Neural cell (in vitro differentiated cells): Measurements from ENCODE around the gene BCL2L11. TPM values are rescaled to one million over a fixed set of nuclear protein-coding genes. Genes with fewer than 3 reads are reported as not detected.

Experiments
- H2AFZ ChIP-seq: fragments of 200-600, 300-800 bp; sonication (generic), shearing (Covaris generic); 2 replicates; pipeline ENCODE4 v1.6.0; 2014; ENCODE audit warnings: low read depth, mild to moderate bottlenecking, antibody characterized with exemption, low read length, moderate library complexity
- H3F3A ChIP-seq: fragments of 200-600 bp; shearing (Covaris generic); 2 replicates; pipeline ENCODE4 v1.6.1; 2016; ENCODE audit warnings: mild to moderate bottlenecking, moderate library complexity, mixed read lengths, antibody characterized with exemption, low read length; ENCODE audit not compliant: insufficient read depth, poor library complexity, severe bottlenecking
- H3K27ac ChIP-seq: fragments of 200-600, 300-800 bp; sonication (generic), shearing (Covaris generic); 2 replicates; pipeline ENCODE4 v1.5.1; 2014; ENCODE audit warnings: mild to moderate bottlenecking, low read length, moderate library complexity
- H3K27me3 ChIP-seq: fragments of 300-800, 200-600 bp; sonication (generic), shearing (Covaris generic); 2 replicates; pipeline ENCODE4 v1.6.0; 2014; ENCODE audit warnings: mild to moderate bottlenecking, low read depth, low read length, moderate library complexity; ENCODE audit not compliant: insufficient read depth
- H3K36me3 ChIP-seq: fragments of 300-800, 200-600 bp; sonication (generic), shearing (Covaris generic); 2 replicates; pipeline ENCODE4 v1.5.1; 2014; ENCODE audit warnings: mild to moderate bottlenecking, antibody characterized with exemption, low read length, moderate library complexity; ENCODE audit not compliant: insufficient read depth
- H3K4me2 ChIP-seq: fragments of 300-800, 200-600 bp; sonication (generic), shearing (Covaris generic); 2 replicates; pipeline ENCODE4 v1.6.0; 2014; ENCODE audit warnings: mild to moderate bottlenecking, low read length
- H3K4me3 ChIP-seq: fragments of 300-800, 200-600 bp; sonication (generic), shearing (Covaris generic); 2 replicates; pipeline ENCODE4 v1.5.1; 2014; ENCODE audit warnings: mild to moderate bottlenecking, low read length, moderate library complexity
- H3K79me2 ChIP-seq: fragments of 200-600 bp; shearing (Covaris generic); replicated peaks from 2 replicates; pipeline ENCODE4 v1.6.0; 2014; ENCODE audit warnings: mild to moderate bottlenecking, low read length, moderate library complexity; ENCODE audit not compliant: insufficient read depth
- H3K9ac ChIP-seq: fragments of 300-800, 200-600 bp; sonication (generic), shearing (Covaris generic); 2 replicates; pipeline ENCODE4 v1.6.1; 2016; ENCODE audit warnings: mild to moderate bottlenecking, low read length, mixed read lengths
- H3K9me2 ChIP-seq: fragments of 200-600 bp; shearing (Covaris generic); 2 replicates; pipeline ENCODE4 v1.6.1; 2016; ENCODE audit warnings: mild to moderate bottlenecking, low read length, mixed read lengths; ENCODE audit not compliant: insufficient read depth
- H3K9me3 ChIP-seq: fragments of 200-600, 300-800 bp; sonication (generic), shearing (Covaris generic); 2 replicates; pipeline ENCODE4 v1.6.1; 2016; ENCODE audit warnings: mild to moderate bottlenecking, mixed run types, low read length, moderate library complexity, mixed read lengths
- H4K20me1 ChIP-seq: fragments of 200-600 bp; shearing (Covaris generic); 2 replicates; pipeline ENCODE4 v1.6.1; 2016; ENCODE audit warnings: mild to moderate bottlenecking, mixed run types; ENCODE audit not compliant: insufficient read depth
- EP300 ChIP-seq: fragments of 450-650 bp; conservative IDR thresholded peaks from 2 replicates; pipeline ENCODE4 v1.6.1; 2014; ENCODE audit warnings: antibody characterized with exemption, mild to moderate bottlenecking, moderate library complexity; ENCODE audit not compliant: poor library complexity, severe bottlenecking
- EZH2 ChIP-seq: fragments of 200-600, 300-800 bp; shearing (Covaris generic), sonication (generic); IDR thresholded peaks from 2 replicates; pipeline ENCODE4 v1.6.1; 2014; ENCODE audit warnings: antibody characterized with exemption, low read length, borderline replicate concordance, mild to moderate bottlenecking; ENCODE audit not compliant: insufficient read depth, poor library complexity, severe bottlenecking
- MXI1 ChIP-seq: fragments of 450-650 bp; conservative IDR thresholded peaks from 2 replicates; pipeline ENCODE4 v1.6.1; 2014; ENCODE audit warnings: antibody characterized with exemption, mild to moderate bottlenecking; ENCODE audit not compliant: poor library complexity, severe bottlenecking
- POLR2AphosphoS5 ChIP-seq: IDR thresholded peaks from 2 replicates; pipeline ENCODE4 v1.6.1; 2012
- RAD21 ChIP-seq: fragments of 450-650 bp; conservative IDR thresholded peaks from 2 replicates; pipeline ENCODE4 v1.6.1; 2014; ENCODE audit warnings: antibody characterized with exemption, mild to moderate bottlenecking, moderate library complexity
- SMC3 ChIP-seq: fragments of 450-650 bp; conservative IDR thresholded peaks from 2 replicates; pipeline ENCODE4 v1.6.1; 2014; ENCODE audit warnings: antibody characterized with exemption, mild to moderate bottlenecking, moderate library complexity; ENCODE audit not compliant: poor library complexity
- TAF1 ChIP-seq: IDR thresholded peaks from 2 replicates; pipeline ENCODE4 v1.6.1; 2012; ENCODE audit warnings: low read depth
- polyA plus RNA-seq: library from polyadenylated mRNA; depleted of rRNA; stranded (reverse); fragments of >200 nt; gene quantifications from 2 replicates; pipeline ENCODE4 v1.2.3, GENCODE V29; 2014
- TF ChIP-seq, protein P1 (sequence below): IDR thresholded peaks from 2 replicates; pipeline ENCODE4 v1.6.1; 2012; ENCODE audit warnings: borderline replicate concordance
- TF ChIP-seq, protein P2 (sequence below): fragments of 450-650 bp; IDR thresholded peaks from 2 replicates; pipeline ENCODE4 v1.5.1; 2014; ENCODE audit warnings: antibody characterized with exemption, mild to moderate bottlenecking, moderate library complexity; ENCODE audit not compliant: poor library complexity, severe bottlenecking

BCL2L11 gene
- polyA plus RNA-seq, 1 donor from 2014 or later: 2.6 TPM

DNA sequence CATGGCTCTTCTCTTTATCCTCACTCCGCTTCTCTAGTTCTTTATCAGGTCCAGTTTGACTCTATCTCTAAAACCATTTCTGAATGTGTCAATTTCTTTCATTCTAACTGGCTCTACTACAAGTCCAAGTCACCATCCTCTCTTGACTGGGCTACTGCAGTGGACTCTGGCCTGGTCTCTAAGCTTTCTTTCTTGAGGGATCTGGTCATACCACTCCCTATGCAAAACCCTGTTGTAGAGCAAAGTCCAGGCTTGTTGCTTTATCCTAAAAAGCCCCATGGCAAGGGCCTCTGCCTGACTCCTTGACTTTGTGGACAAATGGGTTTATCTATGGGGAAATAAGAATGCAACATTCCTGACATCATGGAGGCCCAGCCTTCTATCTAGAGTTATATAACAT lies 87.1 kb downstream of the BCL2L11 start:
- Histone ChIP-seq H3F3A (no peaks in the 10 kb centered on the region), H3K36me3 (no peaks in the 10 kb centered on the region), H3K9ac (no peak overlapping the region), H3K27me3 (no peaks in the 10 kb centered on the region), H4K20me1 (no peaks in the 10 kb centered on the region), H3K4me2 (no peak overlapping the region), H3K9me2 (no peaks in the 10 kb centered on the region), H3K9me3 (no peaks in the 10 kb centered on the region), H3K79me2 (no peaks in the 10 kb centered on the region), H3K4me3 (no peak overlapping the region), H2AFZ (no peak overlapping the region), H3K27ac (no peak overlapping the region)
- TF ChIP-seq TAF1 (no peak), SMC3 (no peak), EP300 (no peak), RAD21 (no peak), MXI1 (no peak), POLR2AphosphoS5 (no peak), EZH2 (no peak)
- TF ChIP-seq, protein P1, sequence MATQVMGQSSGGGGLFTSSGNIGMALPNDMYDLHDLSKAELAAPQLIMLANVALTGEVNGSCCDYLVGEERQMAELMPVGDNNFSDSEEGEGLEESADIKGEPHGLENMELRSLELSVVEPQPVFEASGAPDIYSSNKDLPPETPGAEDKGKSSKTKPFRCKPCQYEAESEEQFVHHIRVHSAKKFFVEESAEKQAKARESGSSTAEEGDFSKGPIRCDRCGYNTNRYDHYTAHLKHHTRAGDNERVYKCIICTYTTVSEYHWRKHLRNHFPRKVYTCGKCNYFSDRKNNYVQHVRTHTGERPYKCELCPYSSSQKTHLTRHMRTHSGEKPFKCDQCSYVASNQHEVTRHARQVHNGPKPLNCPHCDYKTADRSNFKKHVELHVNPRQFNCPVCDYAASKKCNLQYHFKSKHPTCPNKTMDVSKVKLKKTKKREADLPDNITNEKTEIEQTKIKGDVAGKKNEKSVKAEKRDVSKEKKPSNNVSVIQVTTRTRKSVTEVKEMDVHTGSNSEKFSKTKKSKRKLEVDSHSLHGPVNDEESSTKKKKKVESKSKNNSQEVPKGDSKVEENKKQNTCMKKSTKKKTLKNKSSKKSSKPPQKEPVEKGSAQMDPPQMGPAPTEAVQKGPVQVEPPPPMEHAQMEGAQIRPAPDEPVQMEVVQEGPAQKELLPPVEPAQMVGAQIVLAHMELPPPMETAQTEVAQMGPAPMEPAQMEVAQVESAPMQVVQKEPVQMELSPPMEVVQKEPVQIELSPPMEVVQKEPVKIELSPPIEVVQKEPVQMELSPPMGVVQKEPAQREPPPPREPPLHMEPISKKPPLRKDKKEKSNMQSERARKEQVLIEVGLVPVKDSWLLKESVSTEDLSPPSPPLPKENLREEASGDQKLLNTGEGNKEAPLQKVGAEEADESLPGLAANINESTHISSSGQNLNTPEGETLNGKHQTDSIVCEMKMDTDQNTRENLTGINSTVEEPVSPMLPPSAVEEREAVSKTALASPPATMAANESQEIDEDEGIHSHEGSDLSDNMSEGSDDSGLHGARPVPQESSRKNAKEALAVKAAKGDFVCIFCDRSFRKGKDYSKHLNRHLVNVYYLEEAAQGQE: no peak
- TF ChIP-seq, protein P2, sequence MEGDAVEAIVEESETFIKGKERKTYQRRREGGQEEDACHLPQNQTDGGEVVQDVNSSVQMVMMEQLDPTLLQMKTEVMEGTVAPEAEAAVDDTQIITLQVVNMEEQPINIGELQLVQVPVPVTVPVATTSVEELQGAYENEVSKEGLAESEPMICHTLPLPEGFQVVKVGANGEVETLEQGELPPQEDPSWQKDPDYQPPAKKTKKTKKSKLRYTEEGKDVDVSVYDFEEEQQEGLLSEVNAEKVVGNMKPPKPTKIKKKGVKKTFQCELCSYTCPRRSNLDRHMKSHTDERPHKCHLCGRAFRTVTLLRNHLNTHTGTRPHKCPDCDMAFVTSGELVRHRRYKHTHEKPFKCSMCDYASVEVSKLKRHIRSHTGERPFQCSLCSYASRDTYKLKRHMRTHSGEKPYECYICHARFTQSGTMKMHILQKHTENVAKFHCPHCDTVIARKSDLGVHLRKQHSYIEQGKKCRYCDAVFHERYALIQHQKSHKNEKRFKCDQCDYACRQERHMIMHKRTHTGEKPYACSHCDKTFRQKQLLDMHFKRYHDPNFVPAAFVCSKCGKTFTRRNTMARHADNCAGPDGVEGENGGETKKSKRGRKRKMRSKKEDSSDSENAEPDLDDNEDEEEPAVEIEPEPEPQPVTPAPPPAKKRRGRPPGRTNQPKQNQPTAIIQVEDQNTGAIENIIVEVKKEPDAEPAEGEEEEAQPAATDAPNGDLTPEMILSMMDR: no peak

DNA sequence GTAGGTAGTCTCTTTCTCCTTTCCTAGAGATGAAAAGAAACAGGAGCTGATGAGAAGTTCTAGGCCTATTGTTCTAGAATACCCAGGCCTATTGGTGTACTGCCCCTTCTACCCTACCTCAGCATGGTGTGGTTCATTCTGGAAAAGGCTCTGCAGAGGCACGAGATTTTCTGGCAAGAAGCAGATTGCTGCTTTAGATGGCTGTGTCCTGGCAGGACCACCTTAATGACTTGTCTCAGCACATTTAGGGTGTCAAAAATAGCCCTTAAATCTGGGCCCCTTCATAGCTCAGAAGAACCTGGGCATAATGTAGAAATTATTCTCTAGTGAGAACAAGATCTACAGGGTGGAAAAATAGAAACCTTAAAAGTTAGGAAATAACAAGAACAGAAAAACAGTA lies 87.9 kb downstream of the BCL2L11 start:
- Histone ChIP-seq H3K27me3 (no peaks in the 10 kb centered on the region), H3K9me3 (no peaks in the 10 kb centered on the region), H4K20me1 (no peaks in the 10 kb centered on the region), H3F3A (no peaks in the 10 kb centered on the region), H3K79me2 (no peaks in the 10 kb centered on the region), H3K36me3 (no peaks in the 10 kb centered on the region), H3K9ac (no peak overlapping the region), H3K4me3 (no peak overlapping the region), H2AFZ (no peak overlapping the region), H3K27ac (no peak overlapping the region), H3K9me2 (no peaks in the 10 kb centered on the region), H3K4me2 (no peak overlapping the region)
- TF ChIP-seq, protein P1: no peak
- TF ChIP-seq TAF1 (no peak), EP300 (no peak), POLR2AphosphoS5 (no peak), RAD21 (no peak), SMC3 (no peak), EZH2 (no peak), MXI1 (no peak)
